Prostate gland (tissue), 2 donors: ENCODE measurements around the gene AACS. TPM values are rescaled to one million over a fixed set of nuclear protein-coding genes. Genes with fewer than 3 reads are reported as not detected.

ENCODE experiments used
- DNase-seq: peaks from one replicate; pipeline ENCODE4 v3.0.0-alpha.2; 2019; ENCODE audit warnings: low spot score
- H3K27ac ChIP-seq, 2 donors: fragments of 200-600 bp; sonication (generic); 2 replicates each; pipeline ENCODE4 v1.5.1; 2017 to 2019
- H3K27me3 ChIP-seq: fragments of 200-600 bp; sonication (generic); replicated peaks from 2 replicates; pipeline ENCODE4 v1.5.1; 2019; ENCODE audit not compliant: insufficient read depth
- H3K36me3 ChIP-seq, 2 donors: fragments of 200-600 bp; sonication (generic); 1 replicate in 1 of 2; 2 replicates in 1 of 2; pipeline versions ENCODE4 v1.5.1 to v1.8.1; 2017 to 2019
- H3K4me1 ChIP-seq: fragments of 200-600 bp; sonication (generic); replicated peaks from 2 replicates; pipeline ENCODE4 v1.5.1; 2019
- H3K4me3 ChIP-seq, 2 donors: fragments of 200-600 bp; sonication (generic); 2 replicates each; pipeline ENCODE4 v1.5.1; 2017 to 2019
- H3K9me3 ChIP-seq: fragments of 200-600 bp; sonication (generic); 2 replicates; pipeline ENCODE4 v1.5.1; 2017
- POLR2A ChIP-seq: fragments of 450-650 bp; IDR thresholded peaks from one replicate; pipeline ENCODE4 v1.6.1; 2016; ENCODE audit warnings: antibody characterized with exemption, mild to moderate bottlenecking
- POLR2AphosphoS5 ChIP-seq: sonication (generic); formaldehyde crosslinking; IDR thresholded peaks from one replicate; pipeline ENCODE4 v1.6.1; 2017; ENCODE audit warnings: antibody characterized with exemption
- WGBS: methylation state at CpG from one replicate; pipeline ENCODE4 v1.1.5; 2018; 5-methylcytosine and 5-hydroxymethylcytosine counted together
- intact Hi-C: fragments of 100-400 bp; cut with DNase I; formaldehyde crosslinking; loops from one replicate; pipeline ENCODE4 v1.14.2; 2022
- total RNA-seq, 2 donors: library from RNA; depleted of rRNA; stranded (reverse); fragments of >200 nt; gene quantifications; one replicate each; pipeline ENCODE4 v1.1.0, GENCODE V29; 2016
- TF ChIP-seq, protein P1 (sequence below), 4 experiments: fragments of 200-600 bp in 2 of 4; fragments of 450-650 bp in 2 of 4; sonication (generic) in 2 of 4; IDR thresholded peaks; 1 replicate in 3 of 4; 2 replicates in 1 of 4; pipeline ENCODE4 v1.5.1; 2016 to 2019; ENCODE audit warnings: antibody characterized with exemption in 4 of 4, mild to moderate bottlenecking in 2 of 4, moderate library complexity in 2 of 4

The AACS gene
- total RNA-seq, 2 donors from 2014 or later, result 20.4 to 21.0 TPM

DNA sequence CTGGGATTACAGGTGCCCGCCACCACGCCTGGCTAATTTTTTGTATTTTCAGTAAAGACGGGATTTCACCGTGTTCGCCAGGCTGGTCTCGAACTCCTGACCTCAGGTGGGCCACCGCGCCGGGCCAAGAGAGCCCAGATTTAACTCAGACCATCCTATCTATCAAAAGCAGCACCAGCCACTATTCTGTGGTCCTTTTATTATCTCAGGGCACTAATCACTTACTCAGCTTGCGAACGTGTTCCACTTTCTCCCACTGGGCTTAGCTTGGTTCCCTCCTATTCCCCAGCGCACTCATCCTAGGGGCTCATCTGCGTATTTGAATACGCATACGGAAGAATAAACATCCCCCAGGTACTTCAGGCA lies 16.2 kb upstream of the AACS start:
- TF ChIP-seq POLR2AphosphoS5, result no peak
- TF ChIP-seq, protein P1, sequence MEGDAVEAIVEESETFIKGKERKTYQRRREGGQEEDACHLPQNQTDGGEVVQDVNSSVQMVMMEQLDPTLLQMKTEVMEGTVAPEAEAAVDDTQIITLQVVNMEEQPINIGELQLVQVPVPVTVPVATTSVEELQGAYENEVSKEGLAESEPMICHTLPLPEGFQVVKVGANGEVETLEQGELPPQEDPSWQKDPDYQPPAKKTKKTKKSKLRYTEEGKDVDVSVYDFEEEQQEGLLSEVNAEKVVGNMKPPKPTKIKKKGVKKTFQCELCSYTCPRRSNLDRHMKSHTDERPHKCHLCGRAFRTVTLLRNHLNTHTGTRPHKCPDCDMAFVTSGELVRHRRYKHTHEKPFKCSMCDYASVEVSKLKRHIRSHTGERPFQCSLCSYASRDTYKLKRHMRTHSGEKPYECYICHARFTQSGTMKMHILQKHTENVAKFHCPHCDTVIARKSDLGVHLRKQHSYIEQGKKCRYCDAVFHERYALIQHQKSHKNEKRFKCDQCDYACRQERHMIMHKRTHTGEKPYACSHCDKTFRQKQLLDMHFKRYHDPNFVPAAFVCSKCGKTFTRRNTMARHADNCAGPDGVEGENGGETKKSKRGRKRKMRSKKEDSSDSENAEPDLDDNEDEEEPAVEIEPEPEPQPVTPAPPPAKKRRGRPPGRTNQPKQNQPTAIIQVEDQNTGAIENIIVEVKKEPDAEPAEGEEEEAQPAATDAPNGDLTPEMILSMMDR (IDR thresholded peaks at IDR 0.05), result no peak
- no peak for TF ChIP-seq POLR2A
- 55% methylated on average over 15 of the region's 15 CpGs for WGBS
- intact Hi-C loops, result no loop called here
- Histone ChIP-seq H3K27me3 (no peaks in the 10 kb centered on the region), H3K36me3 (no peaks in the 10 kb centered on the region), H3K4me1 (no peaks in the 10 kb centered on the region), H3K4me3 (peak overlapping the region; percentile 41 to 44), H3K27ac (peak overlapping the region; percentile 27 to 54), H3K9me3 (no peaks in the 10 kb centered on the region)
- DNase-seq, result no peak

DNA sequence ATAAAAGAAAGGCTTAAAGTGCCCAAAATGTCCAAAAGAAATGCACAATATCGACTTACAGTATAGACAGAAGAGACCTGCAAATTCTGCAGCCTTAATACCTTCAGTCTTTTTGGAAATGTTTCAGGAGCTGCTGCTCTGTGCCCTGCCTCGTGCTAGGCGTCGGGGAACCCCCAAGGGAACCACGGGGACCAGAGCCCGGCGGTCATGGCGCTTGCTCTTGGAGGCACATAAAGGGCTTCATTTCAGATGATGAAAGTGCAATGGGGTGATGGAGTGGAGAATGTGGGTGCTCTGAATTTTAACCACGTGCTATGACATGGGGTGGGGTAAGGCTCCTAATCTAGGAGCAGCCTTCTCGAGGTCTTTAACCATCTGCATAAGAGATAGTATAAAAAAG lies 14.8 kb upstream of the AACS start:
- TF ChIP-seq POLR2A (no peak), POLR2AphosphoS5 (no peak)
- TF ChIP-seq, protein P1 (IDR thresholded peaks at IDR 0.05), result no peak
- WGBS, result 91% methylated on average over 10 of the region's 10 CpGs
- H3K27me3 ChIP-seq, result no peaks in the 10 kb centered on the region

DNA sequence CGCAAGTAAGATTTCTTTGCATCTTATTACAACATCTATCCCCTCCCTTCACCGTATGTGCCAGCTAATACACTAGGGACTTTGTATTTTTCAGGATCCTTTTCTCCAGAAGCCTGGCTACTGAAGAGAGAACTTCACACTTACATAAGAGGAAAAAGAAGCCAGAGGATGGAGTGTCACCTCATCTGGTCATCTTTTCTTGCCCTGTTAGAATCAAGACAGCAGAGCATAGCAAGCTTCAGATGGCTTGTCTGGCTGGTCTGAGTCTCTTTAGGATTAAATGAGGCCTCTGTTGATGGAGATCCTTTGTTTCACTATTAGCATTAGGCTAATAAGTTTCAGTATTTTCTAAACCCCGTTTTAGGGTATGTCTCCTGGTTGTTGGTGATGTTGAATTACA lies 14.4 kb upstream of the AACS start:
- H3K4me3 ChIP-seq, result no peak overlapping the region
- 68% methylated on average over 3 of the region's 3 CpGs for WGBS
- H3K4me1 ChIP-seq, result no peaks in the 10 kb centered on the region
- intact Hi-C loops, result no loop called here
- H3K27me3 ChIP-seq, result no peaks in the 10 kb centered on the region
- TF ChIP-seq, protein P1 (IDR thresholded peaks at IDR 0.05), result no peak
- no peak for TF ChIP-seq POLR2A
- TF ChIP-seq POLR2AphosphoS5, result no peak
- no peak overlapping the region for H3K27ac ChIP-seq
- H3K36me3 ChIP-seq, result no peaks in the 10 kb centered on the region
- H3K9me3 ChIP-seq, result no peaks in the 10 kb centered on the region
- DNase-seq, result no peak

More for the DNA sequence above, 14.8 kb upstream of the AACS start:
- H3K27ac ChIP-seq, result no peak overlapping the region
- H3K4me3 ChIP-seq, result no peak overlapping the region
- intact Hi-C loops, result no loop called here
- no peaks in the 10 kb centered on the region for H3K36me3 ChIP-seq
- no peaks in the 10 kb centered on the region for H3K4me1 ChIP-seq
- DNase-seq, result no peak
- no peaks in the 10 kb centered on the region for H3K9me3 ChIP-seq

DNA sequence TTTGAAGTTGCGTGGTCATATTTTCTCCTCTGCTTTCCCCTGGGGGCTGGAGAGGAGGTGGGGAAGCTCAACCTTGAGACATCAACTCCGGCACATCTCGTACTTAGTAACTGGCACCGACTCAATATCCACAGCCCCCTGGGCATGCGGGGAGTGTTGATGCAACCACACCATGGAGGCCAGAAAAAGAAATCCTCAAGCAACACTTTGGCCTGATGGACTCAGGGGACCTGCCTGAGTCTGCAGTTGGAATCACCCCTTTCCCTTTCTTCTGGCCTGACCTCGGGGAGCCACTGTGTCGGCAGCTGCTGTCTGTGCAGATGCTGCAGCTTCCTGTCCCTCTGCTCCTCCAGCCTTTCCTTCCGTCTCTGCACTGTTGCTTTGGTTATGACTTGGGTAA lies 11.4 kb upstream of the AACS start:
- no peaks in the 10 kb centered on the region for H3K4me1 ChIP-seq
- H3K4me3 ChIP-seq, result no peak overlapping the region
- no peaks in the 10 kb centered on the region for H3K27me3 ChIP-seq
- intact Hi-C loops, result no loop called here
- DNase-seq, result no peak
- H3K27ac ChIP-seq, result no peak overlapping the region
- H3K9me3 ChIP-seq, result no peaks in the 10 kb centered on the region
- TF ChIP-seq POLR2A (no peak), POLR2AphosphoS5 (no peak)
- TF ChIP-seq, protein P1 (IDR thresholded peaks at IDR 0.05), result no peak
- no peaks in the 10 kb centered on the region for H3K36me3 ChIP-seq
- WGBS, result 64% methylated on average over 8 of the region's 8 CpGs

DNA sequence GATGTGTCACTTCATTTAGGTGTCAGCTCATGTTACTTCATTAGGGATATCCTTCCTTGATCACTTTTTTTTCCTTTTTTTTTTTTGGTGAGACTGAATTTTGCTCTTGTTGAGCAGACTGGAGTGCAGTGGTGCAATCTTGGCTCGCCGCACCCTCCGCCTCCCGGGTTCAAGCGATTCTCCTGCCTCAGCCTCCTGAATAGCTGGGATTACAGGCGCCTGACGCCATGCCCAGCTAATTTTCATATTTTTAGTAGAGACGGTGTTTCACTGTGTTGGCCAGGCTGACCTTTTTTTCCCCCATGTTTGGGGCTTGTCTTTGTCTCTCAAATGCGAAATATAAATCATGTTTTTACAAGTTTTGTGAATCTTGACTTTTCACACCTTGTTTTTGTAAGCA lies 9.6 kb upstream of the AACS start:
- TF ChIP-seq POLR2A, result no peak
- TF ChIP-seq, protein P1 (IDR thresholded peaks at IDR 0.05), result no peak
- TF ChIP-seq POLR2AphosphoS5, result no peak
- no peak overlapping the region for H3K4me3 ChIP-seq
- no peak overlapping the region for H3K27ac ChIP-seq
- no peaks in the 10 kb centered on the region for H3K4me1 ChIP-seq
- H3K27me3 ChIP-seq, result no peaks in the 10 kb centered on the region
- no peak for DNase-seq
- WGBS, result 91% methylated on average over 9 of the region's 9 CpGs
- intact Hi-C loops, result no loop called here
- no peaks in the 10 kb centered on the region for H3K9me3 ChIP-seq
- no peaks in the 10 kb centered on the region for H3K36me3 ChIP-seq
